Gastrocnemius medialis (tissue), 4 donors: ENCODE data around the gene UBE4A.

ENCODE experiments used
- POLR2A ChIP-seq, 2 donors: fragments of 450-650 bp; IDR thresholded peaks; one replicate each; pipeline ENCODE4 v1.6.1; 2017; ENCODE audit warnings: antibody characterized with exemption in 2 of 2, mild to moderate bottlenecking in 2 of 2, moderate library complexity in 2 of 2
- TF ChIP-seq, protein P1 (sequence below), 5 experiments: fragments of 450-650 bp in 3 of 5; fragments of 200-600 bp in 2 of 5; sonication (generic) in 2 of 5; IDR thresholded peaks in 4 of 5; conservative IDR thresholded peaks in 1 of 5; 1 replicate in 4 of 5; 2 replicates in 1 of 5; pipeline ENCODE4 v1.5.1; 2016 to 2019; ENCODE audit warnings: antibody characterized with exemption in 5 of 5, mild to moderate bottlenecking in 3 of 5, moderate library complexity in 3 of 5

GRCh38 chr11:118358071-118358470 lies 1.3 kb upstream of the UBE4A start:
- TF ChIP-seq, protein P1, sequence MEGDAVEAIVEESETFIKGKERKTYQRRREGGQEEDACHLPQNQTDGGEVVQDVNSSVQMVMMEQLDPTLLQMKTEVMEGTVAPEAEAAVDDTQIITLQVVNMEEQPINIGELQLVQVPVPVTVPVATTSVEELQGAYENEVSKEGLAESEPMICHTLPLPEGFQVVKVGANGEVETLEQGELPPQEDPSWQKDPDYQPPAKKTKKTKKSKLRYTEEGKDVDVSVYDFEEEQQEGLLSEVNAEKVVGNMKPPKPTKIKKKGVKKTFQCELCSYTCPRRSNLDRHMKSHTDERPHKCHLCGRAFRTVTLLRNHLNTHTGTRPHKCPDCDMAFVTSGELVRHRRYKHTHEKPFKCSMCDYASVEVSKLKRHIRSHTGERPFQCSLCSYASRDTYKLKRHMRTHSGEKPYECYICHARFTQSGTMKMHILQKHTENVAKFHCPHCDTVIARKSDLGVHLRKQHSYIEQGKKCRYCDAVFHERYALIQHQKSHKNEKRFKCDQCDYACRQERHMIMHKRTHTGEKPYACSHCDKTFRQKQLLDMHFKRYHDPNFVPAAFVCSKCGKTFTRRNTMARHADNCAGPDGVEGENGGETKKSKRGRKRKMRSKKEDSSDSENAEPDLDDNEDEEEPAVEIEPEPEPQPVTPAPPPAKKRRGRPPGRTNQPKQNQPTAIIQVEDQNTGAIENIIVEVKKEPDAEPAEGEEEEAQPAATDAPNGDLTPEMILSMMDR (IDR thresholded peaks at IDR 0.05 in 4 of 5, conservative IDR thresholded peaks at IDR 0.05 in 1 of 5) = no peak
- TF ChIP-seq POLR2A (IDR thresholded peaks at IDR 0.05) = no peak
